ENCODE measurements around the gene RAB11FIP5.

DNA sequence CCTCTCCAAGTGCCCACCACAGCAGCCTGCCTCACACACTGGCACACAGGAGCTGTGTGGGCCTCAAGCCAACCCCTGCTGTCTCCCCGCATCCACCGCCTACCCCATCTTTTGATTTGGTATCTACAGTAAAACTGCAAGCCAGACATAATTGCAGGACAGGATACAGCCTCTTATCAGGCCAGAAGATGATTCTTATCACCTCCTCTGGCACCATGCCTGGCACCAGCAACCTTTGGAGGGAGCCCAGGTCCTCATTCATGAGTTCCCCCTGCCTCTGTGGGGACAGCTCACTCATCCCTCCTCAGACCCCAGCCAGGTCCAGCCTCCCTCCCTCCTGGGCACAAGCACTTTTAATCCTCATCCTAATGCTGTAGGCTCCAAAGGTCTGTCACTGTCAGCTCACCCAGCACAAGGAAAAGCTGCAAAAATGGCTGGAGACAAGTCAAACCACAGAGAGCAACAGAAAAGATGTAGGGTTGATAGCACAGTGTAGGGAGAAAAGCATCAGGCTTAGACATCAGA is 9.7 kb downstream of the RAB11FIP5 start:
- TF ChIP-seq, protein P1, sequence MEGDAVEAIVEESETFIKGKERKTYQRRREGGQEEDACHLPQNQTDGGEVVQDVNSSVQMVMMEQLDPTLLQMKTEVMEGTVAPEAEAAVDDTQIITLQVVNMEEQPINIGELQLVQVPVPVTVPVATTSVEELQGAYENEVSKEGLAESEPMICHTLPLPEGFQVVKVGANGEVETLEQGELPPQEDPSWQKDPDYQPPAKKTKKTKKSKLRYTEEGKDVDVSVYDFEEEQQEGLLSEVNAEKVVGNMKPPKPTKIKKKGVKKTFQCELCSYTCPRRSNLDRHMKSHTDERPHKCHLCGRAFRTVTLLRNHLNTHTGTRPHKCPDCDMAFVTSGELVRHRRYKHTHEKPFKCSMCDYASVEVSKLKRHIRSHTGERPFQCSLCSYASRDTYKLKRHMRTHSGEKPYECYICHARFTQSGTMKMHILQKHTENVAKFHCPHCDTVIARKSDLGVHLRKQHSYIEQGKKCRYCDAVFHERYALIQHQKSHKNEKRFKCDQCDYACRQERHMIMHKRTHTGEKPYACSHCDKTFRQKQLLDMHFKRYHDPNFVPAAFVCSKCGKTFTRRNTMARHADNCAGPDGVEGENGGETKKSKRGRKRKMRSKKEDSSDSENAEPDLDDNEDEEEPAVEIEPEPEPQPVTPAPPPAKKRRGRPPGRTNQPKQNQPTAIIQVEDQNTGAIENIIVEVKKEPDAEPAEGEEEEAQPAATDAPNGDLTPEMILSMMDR (conservative IDR thresholded peaks at IDR 0.05; ENCODE audit: low read depth, low read length), result no peak
- TF ChIP-seq EZH2 (IDR thresholded peaks at IDR 0.05; ENCODE audit: borderline replicate concordance, low read depth, low read length, poor library complexity, severe bottlenecking), result no peak
